GM21515 (cell line): ENCODE measurements around the gene OR56A1.

ENCODE experiments used
- ATAC-seq: cut with Tn5 transposase; IDR thresholded peaks from one replicate; pipeline ENCODE4 v1.9.1; 2021; ENCODE audit not compliant: unreplicated experiment

OR56A1 gene

GRCh38 chr11:5992150-5992549, 38.4 kb downstream of the OR56A1 start:
- ATAC-seq: no peak

GRCh38 chr11:5989203-5989602, 41.4 kb downstream of the OR56A1 start:
- no peak for ATAC-seq

GRCh38 chr11:5986885-5987284, 43.7 kb downstream of the OR56A1 start, which contains the start of gene OR52L1:
OR52L1 (minus strand) TSS chr11:5986985; CDS start chr11:5986930, 55 bp downstream.
- no peak for ATAC-seq

GRCh38 chr11:5983443-5983842, 47.1 kb downstream of the OR56A1 start:
- ATAC-seq: no peak

- no peak for ATAC-seq
Measured at GRCh38 chr11:5973530-5973929, 57.0 kb downstream of the OR56A1 start.
